Measurements from ENCODE around the gene OR52I2. TPM values are rescaled to one million over a fixed set of nuclear protein-coding genes. Genes with fewer than 3 reads are reported as not detected.

The OR52I2 gene
- total and polyA plus RNA-seq, 5 donors from 2014 or later: not detected

DNA sequence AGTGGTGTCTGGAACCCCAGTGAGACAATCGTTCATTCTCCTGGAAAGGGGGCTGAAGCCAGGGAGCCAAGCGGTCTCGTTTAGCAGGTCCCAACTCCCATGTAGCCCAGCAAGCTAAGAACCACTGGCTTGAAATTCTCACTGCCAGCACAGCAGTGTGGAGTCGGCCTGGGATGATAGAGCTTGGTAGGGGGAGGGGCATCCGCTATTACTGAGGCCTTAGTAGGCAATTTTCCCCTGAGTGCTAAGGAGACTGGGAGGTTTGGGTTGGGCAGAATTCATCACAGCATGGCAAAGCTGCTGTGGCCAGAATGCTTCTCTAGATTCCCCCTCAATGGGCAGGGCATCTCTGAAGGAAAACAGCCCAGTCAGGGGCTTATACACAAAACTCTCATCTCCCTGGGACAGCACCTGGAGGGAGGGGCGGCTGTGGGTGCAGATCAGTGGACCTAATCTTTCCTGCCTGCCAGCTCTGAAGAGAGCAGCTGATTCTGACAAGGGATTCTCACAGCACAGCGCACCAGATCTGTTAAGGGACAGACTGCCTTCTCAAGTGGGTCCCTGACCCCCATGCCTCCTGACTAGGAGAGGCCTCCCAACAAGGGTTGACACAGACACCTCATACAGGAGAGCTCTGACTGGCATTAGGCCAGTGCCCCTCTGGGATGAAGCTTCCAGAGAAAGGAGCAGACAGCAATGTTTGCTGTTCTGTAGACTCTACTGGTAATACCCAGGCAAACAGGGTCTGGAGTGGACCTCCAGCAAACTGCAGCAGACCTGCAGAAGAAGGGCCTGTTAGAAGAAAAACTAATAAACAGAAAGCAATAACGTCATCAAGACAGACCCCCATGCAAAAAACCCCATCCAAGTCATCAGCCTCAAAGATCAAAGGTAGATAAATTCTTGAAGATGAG lies 21.8 kb upstream of the OR52I2 start:
- no peaks in the 10 kb centered on the region for H3K36me3 Mint-ChIP-seq
- Histone ChIP-seq H3K27me3 (ENCODE audit: control insufficient read depth, insufficient read depth, low read length) (peaks cover 2% of the 10 kb centered on the region), H3K36me3 (ENCODE audit: control insufficient read depth, insufficient read depth, low read length) (no peaks in the 10 kb centered on the region), H3K4me3 (ENCODE audit: low read depth, low read length) (no peak overlapping the region), H3K4me1 (ENCODE audit: control insufficient read depth, insufficient read depth, low read length, poor library complexity, severe bottlenecking) (no peaks in the 10 kb centered on the region), H3K9me3 (ENCODE audit: control insufficient read depth in 2 of 2, low read length in 2 of 2) (no peaks in the 10 kb centered on the region), H3K27ac (ENCODE audit: insufficient read depth, low read length, poor library complexity, severe bottlenecking) (no peak overlapping the region)
- no peak for ATAC-seq (ENCODE audit: low read depth in 2 of 2)
- peaks cover 21% of the 10 kb centered on the region for H3K27me3 Mint-ChIP-seq
- H3K27ac Mint-ChIP-seq: no peak overlapping the region
- DNase-seq: no peak
- no peak overlapping the region for H3K4me3 Mint-ChIP-seq
- H3K9me3 Mint-ChIP-seq: peaks cover 0 to 12% (median 4%) of the 10 kb centered on the region in 7 donors
- no peaks in the 10 kb centered on the region for H3K4me1 Mint-ChIP-seq

DNA sequence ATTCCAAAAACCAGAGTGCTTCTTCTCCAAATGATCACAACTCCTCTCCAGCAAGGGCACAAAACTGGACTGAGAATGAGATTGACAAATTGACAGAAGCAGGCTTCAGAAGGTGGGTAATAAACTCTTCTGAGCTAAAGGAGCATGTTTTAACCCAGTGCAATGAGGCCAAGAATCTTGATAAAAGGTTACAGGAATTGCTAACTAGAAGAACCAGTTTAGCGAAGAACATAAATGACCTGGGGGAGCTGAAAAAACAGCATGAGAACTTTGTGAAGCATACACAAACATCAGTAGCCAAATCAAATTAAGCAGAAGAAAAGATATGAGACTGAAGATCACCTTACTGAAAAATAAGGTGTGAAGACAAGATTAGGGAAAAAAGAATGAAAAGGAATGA lies 21.1 kb upstream of the OR52I2 start:
- peaks cover 21% of the 10 kb centered on the region for H3K27me3 Mint-ChIP-seq

GRCh38 chr11:4565371-4565770 lies 16.2 kb upstream of the OR52I2 start:
- Histone ChIP-seq H3K36me3 (ENCODE audit: control insufficient read depth, insufficient read depth, low read length) (no peaks in the 10 kb centered on the region), H3K9me3 (ENCODE audit: control insufficient read depth in 2 of 2, low read length in 2 of 2) (no peaks in the 10 kb centered on the region), H3K27me3 (ENCODE audit: control insufficient read depth, insufficient read depth, low read length) (no peaks in the 10 kb centered on the region), H3K27ac (ENCODE audit: insufficient read depth, low read length, poor library complexity, severe bottlenecking) (no peak overlapping the region), H3K4me3 (ENCODE audit: low read depth, low read length) (no peak overlapping the region), H3K4me1 (ENCODE audit: control insufficient read depth, insufficient read depth, low read length, poor library complexity, severe bottlenecking) (no peaks in the 10 kb centered on the region)
- H3K4me1 Mint-ChIP-seq: no peaks in the 10 kb centered on the region
- H3K9me3 Mint-ChIP-seq: peaks cover 0 to 12% (median 4%) of the 10 kb centered on the region in 7 donors
- H3K4me3 Mint-ChIP-seq: no peak overlapping the region
- no peak overlapping the region for H3K27ac Mint-ChIP-seq
- H3K27me3 Mint-ChIP-seq: peaks cover 11% of the 10 kb centered on the region
- ATAC-seq (ENCODE audit: low read depth in 2 of 2): no peak
- DNase-seq: no peak
- H3K36me3 Mint-ChIP-seq: no peaks in the 10 kb centered on the region

More for the DNA sequence above, 21.1 kb upstream of the OR52I2 start:
- Histone ChIP-seq H3K4me3 (ENCODE audit: low read depth, low read length) (no peak overlapping the region), H3K4me1 (ENCODE audit: control insufficient read depth, insufficient read depth, low read length, poor library complexity, severe bottlenecking) (no peaks in the 10 kb centered on the region), H3K27me3 (ENCODE audit: control insufficient read depth, insufficient read depth, low read length) (peaks cover 2% of the 10 kb centered on the region), H3K36me3 (ENCODE audit: control insufficient read depth, insufficient read depth, low read length) (no peaks in the 10 kb centered on the region), H3K27ac (ENCODE audit: insufficient read depth, low read length, poor library complexity, severe bottlenecking) (no peak overlapping the region), H3K9me3 (ENCODE audit: control insufficient read depth in 2 of 2, low read length in 2 of 2) (no peaks in the 10 kb centered on the region)
- ATAC-seq (ENCODE audit: low read depth in 2 of 2) (no peak), DNase-seq (no peak)
- no peak overlapping the region for H3K27ac Mint-ChIP-seq
- H3K9me3 Mint-ChIP-seq: peaks cover 0 to 12% (median 4%) of the 10 kb centered on the region in 7 donors
- no peaks in the 10 kb centered on the region for H3K4me1 Mint-ChIP-seq
- H3K4me3 Mint-ChIP-seq: no peak overlapping the region
- H3K36me3 Mint-ChIP-seq: no peaks in the 10 kb centered on the region

GRCh38 chr11:4569075-4569474 lies 12.5 kb upstream of the OR52I2 start:
- Mint-ChIP-seq H3K9me3 (peaks cover 0 to 5% (median 1%) of the 10 kb centered on the region in 7 donors), H3K27me3 (peaks cover 11% of the 10 kb centered on the region), H3K4me1 (no peaks in the 10 kb centered on the region), H3K36me3 (no peaks in the 10 kb centered on the region), H3K27ac (no peak overlapping the region), H3K4me3 (no peak overlapping the region)
- H3K9me3 ChIP-seq (ENCODE audit: control insufficient read depth in 2 of 2, low read length in 2 of 2): no peaks in the 10 kb centered on the region
- H3K36me3 ChIP-seq (ENCODE audit: control insufficient read depth, insufficient read depth, low read length): no peaks in the 10 kb centered on the region
- no peaks in the 10 kb centered on the region for H3K27me3 ChIP-seq (ENCODE audit: control insufficient read depth, insufficient read depth, low read length)
- H3K27ac ChIP-seq (ENCODE audit: insufficient read depth, low read length, poor library complexity, severe bottlenecking): no peak overlapping the region
- DNase-seq (no peak), ATAC-seq (ENCODE audit: low read depth in 2 of 2) (no peak)
- no peaks in the 10 kb centered on the region for H3K4me1 ChIP-seq (ENCODE audit: control insufficient read depth, insufficient read depth, low read length, poor library complexity, severe bottlenecking)
- H3K4me3 ChIP-seq (ENCODE audit: low read depth, low read length): no peak overlapping the region

GRCh38 chr11:4576880-4577279 lies 4.7 kb upstream of the OR52I2 start:
- ATAC-seq (ENCODE audit: low read depth in 2 of 2): no peak

GRCh38 chr11:4577761-4578160 lies 3.8 kb upstream of the OR52I2 start:
- Histone ChIP-seq H3K27ac (ENCODE audit: insufficient read depth, low read length, poor library complexity, severe bottlenecking) (no peak overlapping the region), H3K27me3 (ENCODE audit: control insufficient read depth, insufficient read depth, low read length) (peaks cover 2% of the 10 kb centered on the region), H3K9me3 (ENCODE audit: control insufficient read depth in 2 of 2, low read length in 2 of 2) (no peaks in the 10 kb centered on the region), H3K36me3 (ENCODE audit: control insufficient read depth, insufficient read depth, low read length) (no peaks in the 10 kb centered on the region), H3K4me1 (ENCODE audit: control insufficient read depth, insufficient read depth, low read length, poor library complexity, severe bottlenecking) (no peaks in the 10 kb centered on the region), H3K4me3 (ENCODE audit: low read depth, low read length) (no peak overlapping the region)
- H3K36me3 Mint-ChIP-seq: peaks cover 3% of the 10 kb centered on the region
- no peak overlapping the region for H3K27ac Mint-ChIP-seq
- DNase-seq (no peak), ATAC-seq (ENCODE audit: low read depth in 2 of 2) (no peak)
- H3K4me3 Mint-ChIP-seq: no peak overlapping the region
- peaks cover 0 to 2% (median 0%) of the 10 kb centered on the region in 4 donors for H3K4me1 Mint-ChIP-seq
- peaks cover 21% of the 10 kb centered on the region for H3K27me3 Mint-ChIP-seq
- H3K9me3 Mint-ChIP-seq: peaks cover 0 to 4% (median 0%) of the 10 kb centered on the region in 7 donors

More at GRCh38 chr11:4576880-4577279, 4.7 kb upstream of the OR52I2 start:
- Histone ChIP-seq H3K36me3 (ENCODE audit: control insufficient read depth, insufficient read depth, low read length) (no peaks in the 10 kb centered on the region), H3K4me3 (ENCODE audit: low read depth, low read length) (no peak overlapping the region), H3K9me3 (ENCODE audit: control insufficient read depth in 2 of 2, low read length in 2 of 2) (no peaks in the 10 kb centered on the region), H3K4me1 (ENCODE audit: control insufficient read depth, insufficient read depth, low read length, poor library complexity, severe bottlenecking) (no peaks in the 10 kb centered on the region), H3K27ac (ENCODE audit: insufficient read depth, low read length, poor library complexity, severe bottlenecking) (no peak overlapping the region), H3K27me3 (ENCODE audit: control insufficient read depth, insufficient read depth, low read length) (peaks cover 2% of the 10 kb centered on the region)
- peaks cover 0 to 4% (median 0%) of the 10 kb centered on the region in 7 donors for H3K9me3 Mint-ChIP-seq
- H3K4me1 Mint-ChIP-seq: peaks cover 0 to 2% (median 0%) of the 10 kb centered on the region in 4 donors
- H3K27me3 Mint-ChIP-seq: peaks cover 24% of the 10 kb centered on the region
- H3K27ac Mint-ChIP-seq: no peak overlapping the region
- H3K4me3 Mint-ChIP-seq: no peak overlapping the region
- peaks cover 2% of the 10 kb centered on the region for H3K36me3 Mint-ChIP-seq
- no peak for DNase-seq

- Histone ChIP-seq H3K4me1 (ENCODE audit: control insufficient read depth, insufficient read depth, low read length, poor library complexity, severe bottlenecking) (no peaks in the 10 kb centered on the region), H3K27ac (ENCODE audit: insufficient read depth, low read length, poor library complexity, severe bottlenecking) (no peak overlapping the region), H3K27me3 (ENCODE audit: control insufficient read depth, insufficient read depth, low read length) (peaks cover 2% of the 10 kb centered on the region), H3K36me3 (ENCODE audit: control insufficient read depth, insufficient read depth, low read length) (no peaks in the 10 kb centered on the region), H3K9me3 (ENCODE audit: control insufficient read depth in 2 of 2, low read length in 2 of 2) (no peaks in the 10 kb centered on the region), H3K4me3 (ENCODE audit: low read depth, low read length) (no peak overlapping the region)
- Mint-ChIP-seq H3K27ac (no peak overlapping the region), H3K4me3 (no peak overlapping the region), H3K4me1 (peaks cover 0 to 2% (median 0%) of the 10 kb centered on the region in 4 donors), H3K27me3 (peaks cover 21% of the 10 kb centered on the region), H3K36me3 (peaks cover 3% of the 10 kb centered on the region), H3K9me3 (peaks cover 0 to 4% (median 0%) of the 10 kb centered on the region in 7 donors)
- DNase-seq (no peak), ATAC-seq (ENCODE audit: low read depth in 2 of 2) (no peak)
Measured at GRCh38 chr11:4578624-4579023, 2.9 kb upstream of the OR52I2 start.

Measured in CD4-positive, CD25-positive, alpha-beta regulatory T cell (primary cell).